ENCODE results near the gene MOB1A. TPM values are rescaled to one million over a fixed set of nuclear protein-coding genes. Genes with fewer than 3 reads are reported as not detected.
"Not testable (repeated sequence)": the region's sequence is repeated elsewhere in the genome, so short reads cannot be mapped to it uniquely, and the experiment has no call there.

Gene MOB1A
- polyA plus RNA-seq, 3 donors from 2014 or later: 198 to 215 (median 208) TPM

GRCh38 chr2:74188696-74189095 is 10.0 kb upstream of the MOB1A start:
- no peak for DNase-seq
- Mint-ChIP-seq H3K36me3 (no peaks in the 10 kb centered on the region), H3K4me1 (peaks cover 3 to 6% of the 10 kb centered on the region in 2 donors), H3K4me3 (no peak overlapping the region), H3K27ac (no peak overlapping the region), H3K9me3 (no peaks in the 10 kb centered on the region), H3K27me3 (ENCODE audit: low read depth in 3 of 3) (peaks cover 0 to 4% (median 3%) of the 10 kb centered on the region in 3 donors)

GRCh38 chr2:74188018-74188601 is 9.4 kb upstream of the MOB1A start:
- no peak for DNase-seq
- no peaks in the 10 kb centered on the region for H3K9me3 Mint-ChIP-seq
- H3K36me3 Mint-ChIP-seq: no peaks in the 10 kb centered on the region
- H3K4me1 Mint-ChIP-seq: peaks cover 3 to 6% of the 10 kb centered on the region in 2 donors
- H3K27me3 Mint-ChIP-seq (ENCODE audit: low read depth in 3 of 3): peaks cover 0 to 4% (median 3%) of the 10 kb centered on the region in 3 donors
- no peak overlapping the region for H3K4me3 Mint-ChIP-seq
- no peak overlapping the region for H3K27ac Mint-ChIP-seq

GRCh38 chr2:74186706-74187105 is 8.0 kb upstream of the MOB1A start:
- H3K4me3 Mint-ChIP-seq, DNase-seq: not testable (repeated sequence)

GRCh38 chr2:74186038-74186437 is 7.4 kb upstream of the MOB1A start:
- Mint-ChIP-seq H3K4me1 (peaks cover 3 to 6% of the 10 kb centered on the region in 2 donors), H3K36me3 (no peaks in the 10 kb centered on the region), H3K27me3 (ENCODE audit: low read depth in 3 of 3) (peaks cover 0 to 6% (median 4%) of the 10 kb centered on the region in 3 donors), H3K9me3 (no peaks in the 10 kb centered on the region), H3K27ac (peak overlapping the region in 2 of 6 donors; percentile 17 to 58), H3K4me3 (peak overlapping the region in 2 of 5 donors; percentile 21 to 56)
- peak; percentile 16 to 43 (median 43) for DNase-seq

More at GRCh38 chr2:74186706-74187105, 8.0 kb upstream of the MOB1A start:
- H3K27ac Mint-ChIP-seq; H3K36me3 Mint-ChIP-seq; H3K4me1 Mint-ChIP-seq; H3K9me3 Mint-ChIP-seq; H3K27me3 Mint-ChIP-seq (ENCODE audit: low read depth in 3 of 3): not testable (repeated sequence)

GRCh38 chr2:74183878-74184277 is 5.2 kb upstream of the MOB1A start:
- DNase-seq: no peak
- H3K4me1 Mint-ChIP-seq: peaks cover 8 to 11% of the 10 kb centered on the region in 2 donors
- no peak overlapping the region for H3K4me3 Mint-ChIP-seq
- no peaks in the 10 kb centered on the region for H3K36me3 Mint-ChIP-seq
- H3K9me3 Mint-ChIP-seq: no peaks in the 10 kb centered on the region
- no peak overlapping the region for H3K27ac Mint-ChIP-seq
- H3K27me3 Mint-ChIP-seq (ENCODE audit: low read depth in 3 of 3): peaks cover 2 to 10% (median 6%) of the 10 kb centered on the region in 3 donors

GRCh38 chr2:74181739-74182138 is 3.1 kb upstream of the MOB1A start:
- Mint-ChIP-seq H3K9me3 (no peaks in the 10 kb centered on the region), H3K36me3 (no peaks in the 10 kb centered on the region), H3K27me3 (ENCODE audit: low read depth in 3 of 3) (peaks cover 6 to 8% (median 6%) of the 10 kb centered on the region in 3 donors), H3K4me3 (no peak overlapping the region), H3K27ac (no peak overlapping the region), H3K4me1 (peaks cover 18 to 26% of the 10 kb centered on the region in 2 donors)
- no peak for DNase-seq

- Mint-ChIP-seq H3K4me3 (peak overlapping the region; percentile 92 to 97 (median 94)), H3K4me1 (peaks cover 41 to 44% of the 10 kb centered on the region in 2 donors), H3K36me3 (no peaks in the 10 kb centered on the region), H3K9me3 (no peaks in the 10 kb centered on the region), H3K27me3 (ENCODE audit: low read depth in 3 of 3) (peaks cover 3 to 8% (median 6%) of the 10 kb centered on the region in 3 donors), H3K27ac (peak overlapping the region; percentile 88 to 97 (median 93))
- no peak for DNase-seq
Observed at GRCh38 chr2:74179063-74179865, 585 bp upstream of the MOB1A start.

GRCh38 chr2:74177696-74178095 is 983 bp downstream of the MOB1A start:
- H3K9me3 Mint-ChIP-seq: no peaks in the 10 kb centered on the region
- peaks cover 47 to 53% of the 10 kb centered on the region in 2 donors for H3K4me1 Mint-ChIP-seq
- no peaks in the 10 kb centered on the region for H3K36me3 Mint-ChIP-seq
- peaks cover 4 to 8% (median 6%) of the 10 kb centered on the region in 3 donors for H3K27me3 Mint-ChIP-seq (ENCODE audit: low read depth in 3 of 3)
- DNase-seq: peak in 1 of 3 donors; percentile 7
- peak overlapping the region; percentile 88 to 97 (median 93) for H3K27ac Mint-ChIP-seq
- H3K4me3 Mint-ChIP-seq: peak overlapping the region; percentile 92 to 97 (median 94)

GRCh38 chr2:74174909-74175308 is 3.8 kb downstream of the MOB1A start:
- no peak for DNase-seq
- H3K36me3 Mint-ChIP-seq: peaks cover 4 to 9% (median 6%) of the 10 kb centered on the region in 3 donors
- H3K27ac Mint-ChIP-seq: peak overlapping the region in 3 of 6 donors; percentile 9 to 79 (median 21)
- peaks cover 56 to 64% of the 10 kb centered on the region in 2 donors for H3K4me1 Mint-ChIP-seq
- no peaks in the 10 kb centered on the region for H3K9me3 Mint-ChIP-seq
- peaks cover 4 to 8% (median 4%) of the 10 kb centered on the region in 3 donors for H3K27me3 Mint-ChIP-seq (ENCODE audit: low read depth in 3 of 3)
- H3K4me3 Mint-ChIP-seq: peak overlapping the region; percentile 6 to 84 (median 14)

- peaks cover 0 to 2% (median 1%) of the 10 kb centered on the region in 3 donors for H3K27me3 Mint-ChIP-seq (ENCODE audit: low read depth in 3 of 3)
- H3K4me3 Mint-ChIP-seq: no peak overlapping the region
- H3K9me3 Mint-ChIP-seq: peaks cover 0 to 2% (median 0%) of the 10 kb centered on the region in 6 donors
- DNase-seq: no peak
- H3K36me3 Mint-ChIP-seq: peaks cover 20 to 43% (median 32%) of the 10 kb centered on the region in 3 donors
- peaks cover 15 to 49% of the 10 kb centered on the region in 2 donors for H3K4me1 Mint-ChIP-seq
- H3K27ac Mint-ChIP-seq: peak overlapping the region in 1 of 6 donors; percentile 31
Observed at GRCh38 chr2:74168739-74169138, 9.9 kb downstream of the MOB1A start.

GRCh38 chr2:74164761-74165160 is 13.9 kb downstream of the MOB1A start:
- peaks cover 22 to 51% (median 26%) of the 10 kb centered on the region in 3 donors for H3K36me3 Mint-ChIP-seq
- H3K27me3 Mint-ChIP-seq (ENCODE audit: low read depth in 3 of 3): peaks cover 0 to 1% (median 1%) of the 10 kb centered on the region in 3 donors
- H3K9me3 Mint-ChIP-seq: peaks cover 0 to 2% (median 0%) of the 10 kb centered on the region in 6 donors
- H3K27ac Mint-ChIP-seq: peak overlapping the region in 1 of 6 donors; percentile 48
- no peak overlapping the region for H3K4me3 Mint-ChIP-seq
- peaks cover 1 to 46% of the 10 kb centered on the region in 2 donors for H3K4me1 Mint-ChIP-seq
- DNase-seq: no peak

GRCh38 chr2:74162951-74163350 is 15.7 kb downstream of the MOB1A start:
- H3K27me3 Mint-ChIP-seq (ENCODE audit: low read depth in 3 of 3): peaks cover 0 to 5% (median 1%) of the 10 kb centered on the region in 3 donors
- H3K4me3 Mint-ChIP-seq: no peak overlapping the region
- peaks cover 0 to 2% (median 0%) of the 10 kb centered on the region in 6 donors for H3K9me3 Mint-ChIP-seq
- no peak for DNase-seq
- peaks cover 1 to 36% of the 10 kb centered on the region in 2 donors for H3K4me1 Mint-ChIP-seq
- peaks cover 20 to 53% (median 26%) of the 10 kb centered on the region in 3 donors for H3K36me3 Mint-ChIP-seq
- no peak overlapping the region for H3K27ac Mint-ChIP-seq

GRCh38 chr2:74155830-74156229 is 22.8 kb downstream of the MOB1A start:
- Mint-ChIP-seq H3K9me3 (no peaks in the 10 kb centered on the region), H3K4me1 (peaks cover 0 to 6% of the 10 kb centered on the region in 2 donors), H3K27me3 (ENCODE audit: low read depth in 3 of 3) (peaks cover 0 to 5% (median 0%) of the 10 kb centered on the region in 3 donors), H3K36me3 (peaks cover 8 to 36% (median 23%) of the 10 kb centered on the region in 3 donors), H3K4me3 (no peak overlapping the region), H3K27ac (peak overlapping the region in 1 of 6 donors; percentile 23)
- no peak for DNase-seq

GRCh38 chr2:74152954-74153353 is 25.7 kb downstream of the MOB1A start:
- H3K36me3 Mint-ChIP-seq: peaks cover 4 to 23% (median 22%) of the 10 kb centered on the region in 3 donors

More at GRCh38 chr2:74152954-74153353, 25.7 kb downstream of the MOB1A start:
- Mint-ChIP-seq H3K4me3 (no peak overlapping the region), H3K9me3 (no peaks in the 10 kb centered on the region), H3K27ac (peak overlapping the region in 3 of 6 donors; percentile 28 to 55 (median 32)), H3K27me3 (ENCODE audit: low read depth in 3 of 3) (no peaks in the 10 kb centered on the region), H3K4me1 (peaks cover 2 to 6% of the 10 kb centered on the region in 2 donors)
- DNase-seq: no peak

Measured in immature natural killer cell (primary cell).